GM18520 (cell line): ENCODE results near the gene TEX53.
A peak's percentile ranks its signal among the peaks of the same experiment; 100 is the strongest.

Experiments used
- ATAC-seq: cut with Tn5 transposase; IDR thresholded peaks from one replicate; pipeline ENCODE4 v1.9.1; 2021; ENCODE audit not compliant: unreplicated experiment

Gene TEX53

DNA sequence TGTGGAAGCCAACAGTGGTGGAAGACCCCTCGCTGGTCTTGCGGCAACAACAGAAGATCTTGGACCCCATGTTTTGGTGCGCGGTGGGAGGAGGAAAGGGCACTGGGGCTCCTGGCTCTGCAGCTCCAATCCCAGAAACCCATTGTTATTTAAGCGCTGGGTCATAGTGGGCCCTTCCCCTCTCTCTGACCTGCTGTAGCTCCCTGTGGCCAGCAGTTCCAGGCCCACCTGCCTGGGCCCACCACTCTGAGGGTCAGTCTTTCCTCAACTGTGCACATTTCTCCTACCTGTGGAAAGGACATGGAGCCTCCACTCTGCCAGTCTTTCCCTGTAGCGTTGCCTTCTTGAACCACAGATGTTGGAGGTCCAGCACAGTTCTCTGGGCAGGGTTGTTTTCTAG is at the start of gene TEX53:
Gene TEX53, minus strand, starts transcription at position 101 of the 400 bp plus-strand sequence. Its CDS starts 31 bp downstream, at position 70.
- no peak for ATAC-seq

DNA sequence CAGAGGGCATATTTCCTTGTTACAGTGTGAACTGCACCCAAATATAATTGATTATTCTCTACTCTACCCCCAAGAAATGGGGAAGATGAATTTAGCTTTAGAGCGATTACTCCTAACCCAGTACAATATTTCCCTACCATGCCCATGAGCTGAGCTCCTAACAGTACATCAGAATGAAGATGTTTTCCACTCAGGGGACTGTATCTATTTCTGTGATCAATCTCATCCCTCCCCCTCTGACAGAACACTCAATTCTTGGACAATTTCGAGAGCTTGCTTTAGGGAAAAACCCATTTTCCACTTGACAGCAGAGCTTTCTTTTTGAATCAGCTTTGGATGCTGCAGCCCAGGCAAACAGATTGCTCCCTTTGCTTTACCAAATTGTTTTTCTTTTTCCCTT is 49.1 kb upstream of the TEX53 start:
- no peak for ATAC-seq

DNA sequence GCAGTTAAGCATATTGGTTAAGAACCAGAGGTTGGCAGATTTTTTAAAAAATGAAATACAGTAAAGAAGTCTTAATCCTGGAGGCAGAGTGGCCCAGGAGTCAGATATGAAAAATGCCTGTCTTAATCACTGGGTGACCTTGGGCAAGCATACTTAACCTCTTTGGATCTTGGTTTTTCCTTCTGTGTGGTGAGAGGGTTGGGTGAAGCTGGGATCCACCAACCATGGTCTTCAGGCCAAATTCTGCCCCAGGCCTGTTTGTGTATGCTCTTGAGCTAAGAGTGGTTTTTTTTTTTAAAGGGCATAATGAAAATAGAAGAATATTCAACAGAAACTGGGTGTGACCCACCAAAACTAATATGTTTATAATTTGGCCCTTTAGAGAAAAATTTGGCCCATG is 44.4 kb upstream of the TEX53 start:
- no peak for ATAC-seq

DNA sequence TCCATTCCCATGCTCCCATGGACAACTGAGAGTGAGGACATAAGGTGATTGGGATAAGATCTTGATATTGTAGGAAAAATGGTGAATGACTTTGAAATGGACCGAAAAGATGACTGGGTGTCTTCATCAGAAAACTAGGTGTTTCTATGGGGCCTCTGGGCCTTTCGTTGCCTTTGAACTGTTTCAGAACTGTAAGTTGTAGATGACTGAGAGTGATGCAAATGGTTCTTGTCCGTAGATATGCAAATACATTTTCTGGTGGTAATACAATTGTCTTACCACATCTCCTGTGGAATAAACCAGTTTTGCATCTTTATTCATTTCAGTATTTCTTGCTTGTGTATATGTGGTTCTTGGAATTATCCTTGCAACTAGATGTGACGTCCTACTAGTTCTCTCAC is 40.3 kb upstream of the TEX53 start:
- ATAC-seq, result peak; percentile 42

DNA sequence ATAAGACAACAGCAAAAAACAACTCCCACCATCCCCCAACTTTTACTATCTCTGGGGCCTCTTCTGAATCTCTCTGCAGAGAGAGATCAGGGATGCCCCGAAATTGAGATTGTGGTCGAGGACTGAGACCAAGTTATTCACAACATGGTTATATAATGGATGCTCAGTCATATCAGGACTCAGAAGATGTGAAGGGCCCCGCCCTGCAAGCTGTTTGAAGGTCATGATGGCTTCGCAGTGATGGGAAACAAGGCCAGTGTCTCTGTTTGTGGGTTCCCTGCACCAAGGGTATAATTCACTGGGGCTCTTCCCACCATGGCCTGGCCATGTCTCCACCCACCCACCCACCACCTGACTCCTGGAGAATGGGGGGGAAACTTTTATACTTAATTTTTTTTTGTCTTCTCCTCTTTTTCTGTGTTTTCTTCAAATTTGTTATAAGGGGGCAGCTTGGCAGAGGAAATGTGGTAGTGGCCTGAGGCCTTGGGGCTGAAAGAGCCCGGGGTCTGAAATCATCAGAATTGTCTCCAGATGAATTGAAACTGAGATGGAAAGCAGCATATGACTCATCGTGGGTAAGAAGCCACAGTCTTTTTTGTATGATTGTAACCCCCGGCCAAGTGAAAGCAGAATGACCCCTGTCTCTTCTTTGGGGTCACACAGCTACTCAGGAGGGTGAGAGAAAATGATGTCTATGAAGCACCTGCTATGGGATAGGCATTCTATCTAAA is 39.4 kb upstream of the TEX53 start:
- ATAC-seq, result peak; percentile 65

DNA sequence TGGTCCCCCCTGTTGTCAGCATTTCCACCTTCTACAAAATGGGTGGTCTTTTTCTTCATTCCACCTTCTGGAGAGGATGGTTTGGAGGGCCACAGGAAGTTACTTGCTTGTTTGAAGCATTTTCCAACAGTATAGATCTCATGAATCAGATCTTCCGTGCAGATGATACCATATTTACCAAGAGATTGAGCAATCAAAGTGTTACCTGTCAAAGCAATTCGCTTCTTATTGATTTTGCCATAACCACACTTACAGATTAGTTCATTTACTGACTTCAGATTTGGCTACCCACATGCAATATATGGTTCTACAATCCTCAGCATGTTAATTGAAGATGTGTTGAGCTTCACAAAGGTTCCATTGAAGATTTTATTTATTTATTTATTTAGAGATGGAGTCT is 38.3 kb upstream of the TEX53 start:
- ATAC-seq, result no peak

DNA sequence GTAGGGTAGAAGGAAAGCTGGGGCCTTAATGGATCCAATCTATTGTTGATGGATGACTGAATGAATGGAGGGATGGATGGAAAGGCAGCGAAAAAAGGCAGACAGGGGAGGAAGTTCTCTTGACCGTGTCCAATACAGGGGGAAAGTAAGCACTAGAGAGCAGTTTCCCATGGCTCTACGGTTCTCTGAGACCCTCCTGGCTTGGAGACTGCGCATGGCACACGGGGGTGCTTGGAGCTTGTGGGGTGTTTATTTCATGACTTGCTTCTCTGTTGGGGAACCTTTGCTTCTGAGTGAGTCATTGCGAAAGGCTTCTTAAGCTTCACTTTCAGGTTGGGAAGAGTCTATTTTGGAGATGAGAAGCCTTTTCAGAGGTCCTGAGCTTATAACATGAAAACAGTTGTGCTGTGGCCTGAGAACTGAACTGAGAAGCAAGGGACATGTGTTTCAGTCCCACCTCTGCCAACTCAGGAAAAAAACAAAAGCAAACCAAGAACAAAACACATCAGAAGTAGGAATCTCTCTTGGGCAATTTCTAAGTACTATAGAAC is 37.2 kb upstream of the TEX53 start:
- ATAC-seq, result no peak

DNA sequence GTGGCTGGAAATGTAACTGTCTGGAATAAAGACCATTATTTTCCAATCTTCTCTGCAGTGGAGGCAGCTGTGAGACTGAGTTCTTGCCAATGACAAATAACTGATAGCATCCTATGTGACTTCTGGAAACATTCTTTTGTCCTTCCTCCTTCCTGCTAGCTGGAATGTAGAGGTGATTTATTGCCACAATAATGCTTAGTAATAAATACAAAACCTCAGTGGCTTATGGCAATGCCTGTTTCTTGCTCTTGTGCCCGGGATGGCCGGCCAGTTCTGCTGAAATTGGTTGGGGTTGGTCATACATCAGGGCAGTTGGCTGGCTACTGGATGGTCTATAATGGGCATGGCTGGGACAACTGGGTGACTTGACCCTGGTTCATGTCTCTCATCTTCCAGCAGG is 36.5 kb upstream of the TEX53 start:
- no peak for ATAC-seq

DNA sequence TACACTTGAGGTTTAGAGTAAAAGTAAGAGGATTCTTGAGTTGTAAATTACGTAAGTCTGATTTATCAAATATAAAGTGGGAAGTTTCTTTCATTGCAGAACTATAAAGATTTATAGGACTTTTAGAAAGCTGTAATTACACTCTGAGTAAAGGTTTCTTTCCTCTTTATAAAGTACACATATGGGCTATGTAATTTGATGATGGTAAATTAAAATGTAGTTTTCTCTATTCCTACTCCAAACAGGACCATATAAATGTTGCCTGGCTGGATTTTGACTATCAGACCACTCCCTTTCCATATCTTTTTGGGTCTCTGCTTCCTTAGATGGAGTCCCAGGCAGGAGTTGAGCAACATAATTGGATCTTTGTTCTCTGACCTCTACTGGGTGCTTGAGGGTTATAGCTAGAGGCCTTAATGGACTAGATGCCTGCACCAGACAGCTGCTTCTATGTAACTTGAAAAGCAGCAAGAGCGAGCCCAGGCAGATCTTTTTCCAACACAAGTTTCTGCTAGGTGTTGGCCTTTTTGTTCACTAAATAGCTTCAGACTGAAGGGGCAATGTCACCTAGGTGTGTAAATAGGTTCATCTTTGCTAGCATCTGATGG is 35.7 kb upstream of the TEX53 start:
- no peak for ATAC-seq

DNA sequence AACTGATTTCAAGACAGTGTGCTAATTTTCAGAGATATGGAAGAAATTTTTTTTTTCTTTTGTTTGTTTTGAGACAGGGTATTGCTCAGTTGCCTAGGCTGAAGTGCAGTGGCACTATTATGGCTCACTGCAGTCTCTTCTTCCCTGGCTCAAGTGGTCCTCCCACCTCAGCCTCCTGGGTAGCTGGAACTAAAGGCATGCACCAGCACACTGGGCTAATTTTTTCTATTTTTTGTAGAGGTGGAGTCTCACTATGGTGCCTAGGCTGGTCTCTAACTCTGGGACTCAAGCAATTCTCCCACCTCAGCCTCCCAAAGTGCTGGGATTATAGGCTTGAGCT is 34.3 kb upstream of the TEX53 start:
- ATAC-seq, result no peak

DNA sequence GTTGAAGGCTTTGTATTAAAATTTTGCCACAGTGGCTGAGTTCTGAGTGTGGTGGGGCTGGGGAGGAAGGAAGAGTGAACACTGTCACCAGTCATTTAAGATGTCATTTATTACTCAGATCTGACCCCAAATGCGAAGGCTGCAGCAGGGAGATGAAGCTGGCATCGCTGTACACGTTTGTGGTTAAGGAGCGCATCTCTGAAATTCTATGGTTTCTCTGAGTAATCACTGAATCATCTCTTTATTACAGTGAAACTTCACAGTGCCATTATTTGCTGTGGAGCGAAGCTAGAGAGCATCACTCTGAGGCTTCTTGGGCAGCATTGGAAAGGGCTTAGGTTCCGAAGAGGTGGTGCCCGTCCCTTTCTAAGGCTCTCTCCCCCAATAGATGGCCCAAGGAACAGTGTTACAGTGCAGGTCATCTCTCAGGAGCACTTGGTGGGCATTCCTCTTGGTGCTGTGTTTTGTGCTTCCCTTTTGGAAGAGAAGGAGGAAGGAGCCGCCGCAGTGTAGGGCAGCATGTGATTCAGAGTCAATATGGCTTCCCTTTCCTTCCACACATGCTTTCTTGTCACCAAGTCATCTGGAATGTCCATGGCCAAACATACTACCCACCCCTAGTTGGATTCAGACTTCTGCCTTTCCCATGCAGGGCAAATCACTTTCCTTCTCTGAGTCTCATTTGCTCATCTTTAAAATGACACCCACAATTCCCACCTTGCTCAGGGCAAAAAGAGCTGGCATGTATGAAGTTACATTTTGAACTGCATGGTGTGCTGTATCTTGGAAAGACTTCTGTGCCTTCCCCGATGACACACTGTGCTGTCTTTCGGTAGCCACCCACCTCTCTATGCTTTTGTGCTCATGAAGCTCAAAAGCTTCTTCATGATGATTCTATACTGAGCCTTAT is 33.7 kb upstream of the TEX53 start:
- ATAC-seq, result peak; percentile 78

DNA sequence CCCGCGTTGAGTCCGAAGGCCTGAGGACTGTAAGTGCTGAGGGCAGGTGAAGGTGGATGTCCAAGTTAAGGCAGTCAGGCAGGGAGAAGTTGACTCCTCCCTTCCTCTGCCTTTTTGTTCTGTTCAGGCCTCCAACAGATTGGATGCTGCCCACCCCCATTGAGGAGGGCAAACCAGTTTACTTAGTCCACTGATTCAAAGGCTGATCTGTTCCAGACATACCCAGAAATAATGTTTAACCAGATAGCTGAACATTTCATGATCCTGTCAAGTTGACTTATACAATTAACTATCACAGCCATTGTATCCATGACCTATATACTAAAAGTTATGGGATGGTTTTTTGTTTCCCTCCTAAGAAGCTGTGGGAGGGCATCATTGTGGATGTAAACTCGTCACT is 32.7 kb upstream of the TEX53 start:
- ATAC-seq, result no peak

DNA sequence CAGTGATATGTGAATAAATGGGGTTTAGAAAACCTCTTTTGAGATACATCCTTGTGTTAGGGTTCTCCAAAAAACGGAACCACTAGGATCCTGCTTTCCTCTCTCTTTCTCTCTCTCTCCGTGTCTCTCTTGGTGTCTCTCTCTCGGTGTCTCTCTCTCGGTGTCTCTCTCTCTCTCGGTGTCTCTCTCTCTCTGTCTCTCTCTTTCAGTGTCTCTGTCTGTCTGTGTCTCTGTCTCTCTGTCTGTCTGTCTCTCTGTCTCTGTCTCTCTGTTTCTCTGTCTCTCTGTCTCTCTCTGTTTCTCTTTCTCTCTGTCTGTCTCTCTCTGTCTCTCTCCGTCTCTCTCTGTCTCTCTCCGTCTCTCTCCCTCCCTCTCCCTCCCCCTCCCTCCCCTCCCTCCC is 32.2 kb upstream of the TEX53 start:
- no peak for ATAC-seq

DNA sequence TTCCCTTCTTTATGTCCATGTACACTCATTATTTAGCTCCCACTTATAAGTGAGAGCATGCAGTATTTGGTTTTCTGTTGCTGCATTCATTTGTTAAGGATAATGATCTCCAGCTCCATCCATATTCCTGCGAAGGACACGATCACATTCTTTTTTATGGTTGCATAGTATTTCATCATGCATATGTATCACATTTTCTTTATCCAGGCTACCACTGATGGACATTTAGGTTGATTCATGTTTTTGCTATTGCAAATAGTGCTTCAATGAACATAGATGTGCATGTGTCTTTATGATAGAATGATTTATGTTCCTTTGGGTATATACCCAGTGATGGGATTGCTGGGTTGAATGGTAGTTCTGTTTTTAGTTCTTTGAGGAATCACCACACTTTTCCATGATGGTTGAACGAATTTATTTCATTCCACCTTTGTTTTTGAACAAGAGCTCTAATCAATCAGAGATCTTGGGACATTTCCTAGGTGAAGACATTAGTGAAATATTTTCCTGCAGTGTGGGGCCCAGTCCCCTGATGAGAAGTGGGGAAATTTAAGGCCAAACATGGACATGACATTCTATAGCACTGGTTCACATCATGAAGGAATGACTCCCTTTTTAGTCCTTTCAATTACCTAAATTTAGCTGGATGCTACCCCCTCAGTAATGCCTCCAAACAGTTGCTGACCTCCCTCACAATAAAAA is 31.5 kb upstream of the TEX53 start:
- ATAC-seq, result no peak

DNA sequence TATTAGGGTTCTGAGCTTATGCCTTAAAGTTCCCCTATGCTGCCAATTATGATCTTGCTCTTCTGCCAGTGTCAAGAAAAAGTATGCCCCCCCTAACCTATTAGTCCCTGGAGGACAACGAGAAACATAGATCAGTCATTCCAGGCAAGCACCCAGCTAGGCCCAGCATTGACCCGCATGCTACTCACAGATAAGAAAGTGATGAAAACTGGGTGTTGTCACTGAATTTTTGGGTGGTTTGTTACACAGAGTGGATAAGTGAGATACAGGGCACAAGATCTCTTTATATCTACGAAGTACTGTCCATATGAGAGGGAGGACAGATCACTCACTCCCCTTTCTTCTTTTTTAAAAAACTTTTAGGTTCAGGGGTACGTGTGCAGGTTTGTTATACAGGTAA is 30.8 kb upstream of the TEX53 start:
- no peak for ATAC-seq

DNA sequence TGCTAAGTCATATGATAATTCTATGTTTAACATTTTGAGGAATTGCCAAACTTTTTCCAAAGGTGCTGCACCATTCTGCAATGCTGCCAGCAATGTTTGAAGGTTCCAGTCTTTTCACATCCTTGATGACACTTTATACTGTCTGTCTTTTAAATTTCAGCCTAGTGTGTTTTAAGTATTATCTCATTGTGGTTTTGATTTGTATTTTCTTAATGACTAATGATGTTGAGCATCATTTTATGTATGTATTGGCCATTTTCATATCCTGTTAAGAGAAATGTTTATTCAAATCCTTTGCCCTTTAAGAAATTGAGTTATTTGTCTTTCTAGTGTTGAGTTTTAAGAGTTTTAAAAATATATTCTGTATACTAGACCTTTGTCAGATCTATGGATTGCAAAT is 29.4 kb upstream of the TEX53 start:
- ATAC-seq, result no peak

DNA sequence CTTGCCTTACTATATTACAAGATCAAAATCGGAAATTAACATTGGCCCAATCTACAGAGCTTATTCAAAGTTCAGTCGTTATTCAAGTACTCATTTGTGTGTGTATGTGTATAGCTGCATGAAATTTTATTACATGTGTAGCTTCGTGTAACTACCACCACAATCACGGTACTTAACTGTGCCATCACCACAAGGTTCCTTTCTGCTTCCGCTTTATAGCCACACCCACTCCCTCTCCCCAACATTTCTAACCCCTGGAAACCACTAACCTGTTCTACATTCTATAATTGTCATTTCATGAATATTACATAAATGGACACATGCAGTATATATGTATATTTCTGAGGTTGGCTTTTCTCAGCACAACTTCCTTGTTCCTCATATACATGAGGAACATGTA is 28.3 kb upstream of the TEX53 start:
- no peak for ATAC-seq

DNA sequence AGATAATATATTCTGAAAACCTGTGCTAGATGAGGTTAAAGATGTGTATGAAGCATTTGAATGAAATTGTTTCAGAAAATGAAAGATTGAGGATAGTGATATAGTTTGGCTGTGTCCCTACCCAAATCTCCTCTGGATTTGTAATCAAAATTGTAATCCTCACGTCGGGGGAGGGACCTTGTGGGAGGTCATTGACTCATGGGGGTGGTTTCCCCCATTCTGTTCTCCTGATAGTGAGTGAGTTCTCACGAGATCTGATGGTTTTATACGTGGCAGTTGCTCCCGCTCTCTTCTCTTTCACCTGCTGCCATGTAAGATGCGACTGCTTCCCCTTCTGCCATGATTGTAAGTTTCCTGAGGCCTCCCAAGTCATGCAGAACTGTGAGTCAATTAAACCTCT is 26.4 kb upstream of the TEX53 start:
- no peak for ATAC-seq

DNA sequence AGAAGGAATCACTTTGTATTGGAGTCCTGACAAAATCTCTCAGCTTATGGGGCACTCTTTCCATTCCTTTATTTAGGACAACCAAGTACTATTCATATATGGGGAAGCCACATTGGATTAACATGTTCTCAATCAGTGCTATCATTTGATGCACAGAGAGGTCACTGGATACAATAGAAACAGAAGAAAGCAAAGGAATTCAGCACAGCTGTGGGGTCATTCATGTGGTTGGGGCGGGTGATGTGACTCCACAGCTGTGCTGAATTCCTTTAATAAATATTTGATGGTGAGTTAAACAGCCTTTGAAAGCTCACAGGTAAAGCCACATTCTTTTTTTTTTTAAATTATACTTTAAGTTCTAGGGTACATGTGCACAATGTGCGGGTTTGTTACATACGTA is 25.2 kb upstream of the TEX53 start:
- ATAC-seq, result no peak

DNA sequence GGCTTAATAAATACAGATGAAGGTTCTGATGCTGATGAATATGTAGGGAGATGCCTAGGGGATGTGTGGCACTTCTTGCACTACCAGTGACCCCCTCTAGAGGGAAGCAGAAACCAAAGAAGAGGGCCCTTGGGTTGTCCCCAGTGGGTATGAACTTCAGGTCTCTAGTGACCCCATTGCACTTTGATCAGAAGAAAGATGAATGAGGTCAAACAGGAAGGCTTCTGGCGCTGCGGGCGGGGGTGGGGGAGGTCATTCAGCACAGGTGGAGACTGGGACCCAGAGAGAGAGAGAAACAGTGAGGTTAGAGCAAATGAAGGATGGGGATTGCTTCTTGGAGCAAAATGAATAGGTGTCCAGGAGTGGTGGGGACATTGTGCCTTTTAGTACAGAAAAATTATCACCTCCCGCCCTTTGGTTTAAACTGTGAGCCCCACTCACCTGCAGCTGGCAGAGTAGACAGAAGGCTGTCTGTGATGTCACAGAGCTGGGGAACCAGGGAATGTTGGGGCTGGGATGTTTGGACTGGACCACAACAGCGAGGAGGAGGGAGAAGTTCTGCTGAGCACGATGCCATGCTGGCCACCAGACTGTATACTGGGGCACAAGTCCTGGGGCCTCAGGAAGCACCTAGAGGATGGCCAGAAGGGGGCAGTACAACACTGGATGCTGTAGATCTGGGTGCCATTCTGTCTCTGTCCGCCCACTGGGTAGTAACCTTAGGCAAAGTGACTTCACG is 24.2 kb upstream of the TEX53 start, which contains the start of gene TEX48:
Gene TEX48, minus strand, starts transcription at position 599 of the 739 bp plus-strand sequence. CDS start 10,469 bp downstream, outside the sequence.
- ATAC-seq, result no peak
